ENCODE measurements around the gene RBM33.

- no peak for TF ChIP-seq CTCF (IDR thresholded peaks at IDR 0.05)
- no peak for TF ChIP-seq POLR2A (IDR thresholded peaks at IDR 0.05)
Measured at GRCh38 chr7:155794196-155794595, 149.7 kb downstream of the RBM33 start.
